Esophagus squamous epithelium (tissue), 4 donors: ENCODE data around the gene PPP2R2C.

Source experiments
- CTCF ChIP-seq, 6 experiments: fragments of 450-650 bp in 4 of 6; fragments of 200-600 bp in 2 of 6; sonication (generic) in 2 of 6; IDR thresholded peaks; one replicate each; pipeline ENCODE4 v1.5.1; 2016 to 2019; ENCODE audit warnings: antibody characterized with exemption in 6 of 6, mild to moderate bottlenecking in 4 of 6, moderate library complexity in 4 of 6
- POLR2A ChIP-seq, 4 donors: fragments of 450-650 bp; IDR thresholded peaks; one replicate each; pipeline ENCODE4 v1.6.1; 2017; ENCODE audit warnings: antibody characterized with exemption in 4 of 4, mild to moderate bottlenecking in 4 of 4, moderate library complexity in 3 of 4

- TF ChIP-seq POLR2A (IDR thresholded peaks at IDR 0.05) (no peak), CTCF (IDR thresholded peaks at IDR 0.05) (no peak)
These were observed 27.8 kb downstream of the PPP2R2C start for GRCh38 chr4:6444582-6444981.
